GM12892 (cell line): ENCODE data around the gene ARPC5L.
"Not testable (repeated sequence)": the region's sequence is repeated elsewhere in the genome, so short reads cannot be mapped to it uniquely, and the experiment has no call there.

Experiments
- POLR2A ChIP-seq: IDR thresholded peaks from 2 replicates; pipeline ENCODE4 v1.6.1; 2011; ENCODE audit warnings: low read depth, low read length, control low read depth
- POLR2AphosphoS5 ChIP-seq: IDR thresholded peaks from 2 replicates; pipeline ENCODE4 v1.6.1; 2011; ENCODE audit warnings: low read depth, low read length, control low read depth
- TAF1 ChIP-seq: IDR thresholded peaks from 2 replicates; pipeline ENCODE4 v1.6.1; 2011; ENCODE audit warnings: low read depth, mild to moderate bottlenecking, control low read depth, low read length, borderline replicate concordance

DNA sequence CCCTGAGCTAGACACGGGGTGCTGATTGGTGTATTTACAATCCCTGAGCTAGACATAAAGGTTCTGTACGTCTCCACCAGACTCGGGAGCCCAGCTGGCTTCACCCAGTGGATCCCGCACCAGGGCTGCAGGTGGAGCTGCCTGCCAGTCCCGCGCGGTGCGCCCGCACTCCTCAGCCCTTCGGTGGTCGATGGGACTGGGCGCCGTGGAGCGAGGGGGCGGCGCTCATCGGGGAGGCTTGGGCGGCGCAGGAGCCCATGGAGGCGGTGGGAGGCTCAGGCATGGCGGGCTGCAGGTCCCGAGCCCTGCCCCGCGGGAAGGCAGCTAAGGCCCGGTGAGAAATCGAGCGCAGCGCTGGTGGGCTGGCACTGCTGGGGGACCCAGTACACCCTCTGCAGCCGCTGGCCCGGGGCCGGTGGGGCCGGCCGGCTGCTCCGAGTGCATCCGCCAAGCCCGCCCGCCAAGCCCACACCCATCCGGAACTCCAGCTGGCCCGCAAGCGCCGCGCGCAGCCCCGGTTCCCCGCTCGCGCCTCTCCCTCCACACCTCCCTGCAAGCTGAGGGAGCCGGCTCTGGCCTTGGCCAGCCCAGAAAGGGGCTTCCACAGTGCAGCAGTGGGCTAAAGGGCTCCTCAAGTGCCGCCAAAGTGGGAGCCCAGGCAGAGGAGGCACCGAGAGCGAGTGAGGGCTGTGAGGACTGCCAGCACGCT is 23.2 kb upstream of the ARPC5L start:
- not testable (repeated sequence) for TF ChIP-seq TAF1, POLR2A, POLR2AphosphoS5
